Spleen (tissue), 11 donors: ENCODE data around the gene FRMD4A. TPM values are rescaled to one million over a fixed set of nuclear protein-coding genes. Genes with fewer than 3 reads are reported as not detected.

ENCODE experiments used
- DNase-seq: peaks from one replicate; pipeline ENCODE4 v3.0.0-alpha.2; 2020
- H3K27ac ChIP-seq, 8 donors: fragments of 200-600 bp; sonication (generic) in 7 of 8; 1 replicate in 4 of 8; 2 replicates in 4 of 8; pipeline versions ENCODE4 v1.5.0 to v1.8.0; 2016 to 2021; ENCODE audit warnings: inconsistent platforms in 4 of 8, mild to moderate bottlenecking in 4 of 8, moderate library complexity in 1 of 8
- H3K27me3 ChIP-seq, 7 donors: fragments of 200-600 bp; sonication (generic) in 6 of 7; replicated peaks in 1 of 7; 1 replicate in 4 of 7; 2 replicates in 3 of 7; pipeline versions ENCODE4 v1.5.0 to v1.8.0; 2016 to 2021; ENCODE audit warnings: inconsistent platforms in 3 of 7, mild to moderate bottlenecking in 1 of 7
- H3K36me3 ChIP-seq, 6 donors: fragments of 200-600 bp; sonication (generic) in 5 of 6; 1 replicate in 4 of 6; 2 replicates in 2 of 6; pipeline versions ENCODE4 v1.5.0 to v1.8.0; 2016 to 2021; ENCODE audit warnings: inconsistent platforms in 2 of 6
- H3K4me1 ChIP-seq, 6 donors: fragments of 200-600 bp; sonication (generic) in 5 of 6; 1 replicate in 3 of 6; 2 replicates in 3 of 6; pipeline versions ENCODE4 v1.5.0 to v1.8.0; 2016 to 2021; ENCODE audit warnings: inconsistent platforms in 3 of 6
- H3K4me3 ChIP-seq, 8 donors: fragments of 200-600 bp; sonication (generic) in 7 of 8; 1 replicate in 4 of 8; 2 replicates in 4 of 8; pipeline versions ENCODE4 v1.5.0 to v1.8.0; 2016 to 2021; ENCODE audit warnings: inconsistent platforms in 4 of 8, mild to moderate bottlenecking in 4 of 8, moderate library complexity in 2 of 8
- H3K9me3 ChIP-seq, 8 donors: fragments of 200-600 bp; sonication (generic) in 7 of 8; 1 replicate in 4 of 8; 2 replicates in 4 of 8; pipeline versions ENCODE4 v1.5.0 to v1.8.0; 2016 to 2021; ENCODE audit warnings: inconsistent platforms in 4 of 8
- CTCF ChIP-seq, 11 experiments: fragments of 200-600 bp in 7 of 11; fragments of 450-650 bp in 4 of 11; sonication (generic) in 4 of 11; IDR thresholded peaks in 8 of 11; conservative IDR thresholded peaks in 3 of 11; 1 replicate in 7 of 11; 2 replicates in 4 of 11; pipeline versions ENCODE4 v1.4.0 to v1.8.0; 2016 to 2021; ENCODE audit warnings: antibody characterized with exemption in 11 of 11, inconsistent platforms in 4 of 11, mild to moderate bottlenecking in 1 of 11
- POLR2A ChIP-seq, 3 donors: fragments of 450-650 bp; IDR thresholded peaks; one replicate each; pipeline ENCODE4 v1.5.1; 2017; ENCODE audit warnings: antibody characterized with exemption in 3 of 3, mild to moderate bottlenecking in 1 of 3
- POLR2AphosphoS5 ChIP-seq, 3 donors: sonication (generic); formaldehyde crosslinking; IDR thresholded peaks; one replicate each; pipeline ENCODE4 v1.5.1; 2017; ENCODE audit warnings: antibody characterized with exemption in 3 of 3
- WGBS, 5 donors: extraction: QIAGEN DNeasy Blood & Tissue Kit in 3 of 5; methylation state at CpG; one replicate each; pipeline versions ENCODE4 v1.1.5 to v1.1.7; 2013 to 2018; 5-methylcytosine and 5-hydroxymethylcytosine counted together
- intact Hi-C: fragments of 100-400 bp; cut with DNase I; formaldehyde crosslinking; loops from one replicate; pipeline ENCODE4 v1.15.0; 2023; ENCODE audit warnings: low total_unique reads
- polyA plus RNA-seq, 3 donors: library from polyadenylated mRNA; stranded (reverse); fragments of 200-250 nt; gene quantifications; one replicate each; pipeline ENCODE4 v1.2.1, GENCODE V29; 2013
- total RNA-seq, 7 donors: library from RNA; depleted of rRNA in 3 of 7; stranded (reverse); fragments of >200 nt in 3 of 7; fragmentation: NEBNext Ultra II Directional in 4 of 7; extraction: Animal tissue kit (Norgen Biotek cat#: 25700) in 4 of 7; gene quantifications; one replicate each; pipeline versions ENCODE4 v1.1.0 to v1.2.1, GENCODE V29; 2016 to 2021
- donor health status: healthy with polysubstance abuse.
- donor health status: DM: no; HTN: no; CAD: no; lungs with moderate emphysema.
- donor health status: DM: no; HTN: no; CAD: no.
- donor health status: Bipolar disorder and iron deficiency.
- donor health status: healthy.
- donor health status: DM: no; HTN: no; CAD: no.
- donor health status: DM: yes; HTN: yes; CAD: no.

The FRMD4A gene
- total and polyA plus RNA-seq, 10 donors = 9.2 to 141 (median 80.5) TPM

GRCh38 chr10:14328881-14329672 lies 1.6 kb downstream of the FRMD4A start:
- intact Hi-C loops = no loop called here
- H3K27me3 ChIP-seq = peaks cover 0 to 87% (median 0%) of the 10 kb centered on the region in 7 donors
- WGBS, 5 donors = 89 to 94% (median 94%) methylated on average over 6 of the region's 6 CpGs

GRCh38 chr10:14327527-14327926 lies 3.2 kb downstream of the FRMD4A start:
- intact Hi-C loops = no loop called here
- H3K4me3 ChIP-seq = no peak overlapping the region
- no peaks in the 10 kb centered on the region for H3K9me3 ChIP-seq
- H3K4me1 ChIP-seq = peaks cover 0 to 7% (median 2%) of the 10 kb centered on the region in 6 donors
- no peak for DNase-seq
- WGBS, 5 donors = 14 to 27% (median 24%) methylated on average over 3 to 4 of the region's 4 CpGs
- no peak overlapping the region for H3K27ac ChIP-seq
- TF ChIP-seq POLR2AphosphoS5 (IDR thresholded peaks at IDR 0.05) (no peak), CTCF (IDR thresholded peaks at IDR 0.05 in 8 of 11, conservative IDR thresholded peaks at IDR 0.05 in 3 of 11) (no peak), POLR2A (IDR thresholded peaks at IDR 0.05) (no peak)
- peaks cover 0 to 82% (median 0%) of the 10 kb centered on the region in 7 donors for H3K27me3 ChIP-seq
- H3K36me3 ChIP-seq = no peaks in the 10 kb centered on the region

More at GRCh38 chr10:14328881-14329672, 1.6 kb downstream of the FRMD4A start:
- H3K4me1 ChIP-seq = peaks cover 0 to 7% (median 2%) of the 10 kb centered on the region in 6 donors
- H3K36me3 ChIP-seq = no peaks in the 10 kb centered on the region
- H3K9me3 ChIP-seq = no peaks in the 10 kb centered on the region
- TF ChIP-seq CTCF (IDR thresholded peaks at IDR 0.05 in 8 of 11, conservative IDR thresholded peaks at IDR 0.05 in 3 of 11) (no peak), POLR2A (IDR thresholded peaks at IDR 0.05) (no peak), POLR2AphosphoS5 (IDR thresholded peaks at IDR 0.05) (no peak)
- H3K4me3 ChIP-seq = no peak overlapping the region
- H3K27ac ChIP-seq = no peak overlapping the region
- no peak for DNase-seq

GRCh38 chr10:14326581-14326980 lies 4.1 kb downstream of the FRMD4A start:
- Histone ChIP-seq H3K36me3 (no peaks in the 10 kb centered on the region), H3K4me1 (peaks cover 0 to 7% (median 2%) of the 10 kb centered on the region in 6 donors), H3K4me3 (no peak overlapping the region), H3K27me3 (peaks cover 0 to 79% (median 0%) of the 10 kb centered on the region in 7 donors), H3K27ac (no peak overlapping the region), H3K9me3 (no peaks in the 10 kb centered on the region)
- DNase-seq = no peak
- WGBS, 5 donors = 83 to 91% (median 88%) methylated on average over 8 of the region's 8 CpGs
- no peak for TF ChIP-seq POLR2AphosphoS5 (IDR thresholded peaks at IDR 0.05)
- no peak for TF ChIP-seq POLR2A (IDR thresholded peaks at IDR 0.05)
- no peak for TF ChIP-seq CTCF (IDR thresholded peaks at IDR 0.05 in 8 of 11, conservative IDR thresholded peaks at IDR 0.05 in 3 of 11)
- intact Hi-C loops = no loop called here

- peak; percentile 66 for DNase-seq
- Histone ChIP-seq H3K9me3 (no peaks in the 10 kb centered on the region), H3K27me3 (peaks cover 0 to 72% (median 0%) of the 10 kb centered on the region in 7 donors), H3K4me3 (no peak overlapping the region), H3K4me1 (peaks cover 0 to under 1% (median 0%) of the 10 kb centered on the region in 6 donors), H3K36me3 (no peaks in the 10 kb centered on the region), H3K27ac (no peak overlapping the region)
- intact Hi-C loops = no loop called here
- TF ChIP-seq POLR2AphosphoS5 (IDR thresholded peaks at IDR 0.05) (no peak), CTCF (IDR thresholded peaks at IDR 0.05 in 8 of 11, conservative IDR thresholded peaks at IDR 0.05 in 3 of 11) (peak in 5 of 11 experiments; percentile 21 to 50 (median 43))
- 38 to 59% (median 57%) methylated on average over 4 of the region's 4 CpGs for WGBS, 5 donors
These were observed 5.3 kb downstream of the FRMD4A start for GRCh38 chr10:14325325-14325955.
